ENCODE data around the gene DROSHA.

DNA sequence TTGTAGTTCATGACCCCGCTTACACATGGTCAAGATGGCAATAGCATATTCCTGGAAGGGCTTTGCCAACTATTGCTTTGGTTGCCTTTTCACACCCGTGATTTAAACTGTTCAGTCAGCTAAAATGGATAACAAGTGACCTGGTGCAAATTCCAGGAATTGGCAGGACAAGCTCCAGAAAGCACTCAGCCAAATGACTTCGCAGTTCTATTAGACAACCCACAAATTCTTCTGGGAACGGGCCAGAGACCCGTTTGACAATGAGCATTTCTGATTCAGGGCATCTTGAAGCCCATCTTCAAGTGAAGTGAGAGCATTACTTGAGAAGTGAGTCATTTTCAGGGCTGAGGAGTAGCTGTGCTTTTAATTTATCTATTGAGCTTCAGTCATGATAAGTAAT is 165.0 kb downstream of the DROSHA start:
- TF ChIP-seq MYC (IDR thresholded peaks at IDR 0.05; ENCODE audit: borderline replicate concordance, low read length) (no peak), MAFK (IDR thresholded peaks at IDR 0.05; ENCODE audit: partially characterized antibody) (peak; percentile 58), ESRRA (IDR thresholded peaks at IDR 0.05; ENCODE audit: borderline replicate concordance, low read length) (no peak), MAZ (IDR thresholded peaks at IDR 0.05; ENCODE audit: borderline replicate concordance, low read depth, low read length) (no peak), SMC3 (IDR thresholded peaks at IDR 0.05) (no peak), ZC3H11A (IDR thresholded peaks at IDR 0.05) (no peak), TP53 (CRISPR knock-in tag; IDR thresholded peaks at IDR 0.05) (no peak), POLR2A (IDR thresholded peaks at IDR 0.05; ENCODE audit: low read length) (no peak)
- TF ChIP-seq, protein P1, sequence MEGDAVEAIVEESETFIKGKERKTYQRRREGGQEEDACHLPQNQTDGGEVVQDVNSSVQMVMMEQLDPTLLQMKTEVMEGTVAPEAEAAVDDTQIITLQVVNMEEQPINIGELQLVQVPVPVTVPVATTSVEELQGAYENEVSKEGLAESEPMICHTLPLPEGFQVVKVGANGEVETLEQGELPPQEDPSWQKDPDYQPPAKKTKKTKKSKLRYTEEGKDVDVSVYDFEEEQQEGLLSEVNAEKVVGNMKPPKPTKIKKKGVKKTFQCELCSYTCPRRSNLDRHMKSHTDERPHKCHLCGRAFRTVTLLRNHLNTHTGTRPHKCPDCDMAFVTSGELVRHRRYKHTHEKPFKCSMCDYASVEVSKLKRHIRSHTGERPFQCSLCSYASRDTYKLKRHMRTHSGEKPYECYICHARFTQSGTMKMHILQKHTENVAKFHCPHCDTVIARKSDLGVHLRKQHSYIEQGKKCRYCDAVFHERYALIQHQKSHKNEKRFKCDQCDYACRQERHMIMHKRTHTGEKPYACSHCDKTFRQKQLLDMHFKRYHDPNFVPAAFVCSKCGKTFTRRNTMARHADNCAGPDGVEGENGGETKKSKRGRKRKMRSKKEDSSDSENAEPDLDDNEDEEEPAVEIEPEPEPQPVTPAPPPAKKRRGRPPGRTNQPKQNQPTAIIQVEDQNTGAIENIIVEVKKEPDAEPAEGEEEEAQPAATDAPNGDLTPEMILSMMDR (IDR thresholded peaks at IDR 0.05): no peak
- TF ChIP-seq, protein P2, sequence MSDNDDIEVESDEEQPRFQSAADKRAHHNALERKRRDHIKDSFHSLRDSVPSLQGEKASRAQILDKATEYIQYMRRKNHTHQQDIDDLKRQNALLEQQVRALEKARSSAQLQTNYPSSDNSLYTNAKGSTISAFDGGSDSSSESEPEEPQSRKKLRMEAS (IDR thresholded peaks at IDR 0.05): no peak
- TF ChIP-seq, protein P3, sequence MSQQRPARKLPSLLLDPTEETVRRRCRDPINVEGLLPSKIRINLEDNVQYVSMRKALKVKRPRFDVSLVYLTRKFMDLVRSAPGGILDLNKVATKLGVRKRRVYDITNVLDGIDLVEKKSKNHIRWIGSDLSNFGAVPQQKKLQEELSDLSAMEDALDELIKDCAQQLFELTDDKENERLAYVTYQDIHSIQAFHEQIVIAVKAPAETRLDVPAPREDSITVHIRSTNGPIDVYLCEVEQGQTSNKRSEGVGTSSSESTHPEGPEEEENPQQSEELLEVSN (IDR thresholded peaks at IDR 0.05; ENCODE audit: borderline replicate concordance, low read depth): no peak

Data from A549 (cell line).